GM20000 (cell line): Measurements from ENCODE around the gene B3GALNT1.
A peak's percentile ranks its signal among the peaks of the same experiment; 100 is the strongest.

Source experiments
- DNase-seq: peaks from one replicate; pipeline ENCODE4 v3.0.0; 2012; ENCODE audit warnings: low spot score
- CTCF ChIP-seq: IDR thresholded peaks from 2 replicates; pipeline ENCODE4 v1.5.1; 2012; ENCODE audit warnings: mild to moderate bottlenecking, control low read depth; ENCODE audit errors: extremely low read depth, missing control alignments

B3GALNT1 gene

GRCh38 chr3:161103776-161104385, 1.3 kb downstream of the B3GALNT1 start:
- no peak for TF ChIP-seq CTCF

GRCh38 chr3:161101609-161102008, 3.5 kb downstream of the B3GALNT1 start:
- no peak for TF ChIP-seq CTCF
- no peak for DNase-seq

More at GRCh38 chr3:161103776-161104385, 1.3 kb downstream of the B3GALNT1 start:
- no peak for DNase-seq

- TF ChIP-seq CTCF, result no peak
- no peak for DNase-seq
Observed at GRCh38 chr3:161100994-161101393, 4.2 kb downstream of the B3GALNT1 start.

GRCh38 chr3:161096771-161097367, 8.3 kb downstream of the B3GALNT1 start:
- peak; percentile 2 for TF ChIP-seq CTCF
- DNase-seq, result no peak

DNA sequence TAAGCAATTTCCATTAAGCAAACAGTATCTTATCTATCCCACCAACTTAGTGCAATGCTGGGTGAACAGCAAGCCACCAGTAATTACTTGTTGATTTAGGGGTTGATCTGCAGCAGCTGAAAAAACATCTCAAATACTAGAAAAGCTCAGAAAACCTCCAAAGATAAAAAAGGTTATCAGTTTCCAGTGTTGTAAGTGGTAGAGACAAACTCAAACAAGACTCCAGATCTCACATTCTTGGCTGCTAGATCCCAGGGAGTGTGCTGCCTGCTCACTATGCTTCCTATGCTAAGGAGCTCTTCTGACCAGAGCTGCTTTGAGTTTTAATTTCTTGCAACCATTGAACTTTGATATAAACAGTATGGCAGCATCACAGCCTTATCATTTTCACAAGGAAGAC, 11.3 kb downstream of the B3GALNT1 start:
- no peak for DNase-seq
- no peak for TF ChIP-seq CTCF

GRCh38 chr3:161084277-161084676, 20.9 kb downstream of the B3GALNT1 start:
- DNase-seq, result no peak
- no peak for TF ChIP-seq CTCF

- no peak for DNase-seq
- no peak for TF ChIP-seq CTCF
Observed at GRCh38 chr3:161083131-161083530, 22.0 kb downstream of the B3GALNT1 start.
